GM21529 (cell line): ENCODE measurements around the gene ATP1A1.

Source experiments
- ATAC-seq: cut with Tn5 transposase; IDR thresholded peaks from one replicate; pipeline ENCODE4 v1.9.1; 2021; ENCODE audit not compliant: unreplicated experiment

Gene ATP1A1

DNA sequence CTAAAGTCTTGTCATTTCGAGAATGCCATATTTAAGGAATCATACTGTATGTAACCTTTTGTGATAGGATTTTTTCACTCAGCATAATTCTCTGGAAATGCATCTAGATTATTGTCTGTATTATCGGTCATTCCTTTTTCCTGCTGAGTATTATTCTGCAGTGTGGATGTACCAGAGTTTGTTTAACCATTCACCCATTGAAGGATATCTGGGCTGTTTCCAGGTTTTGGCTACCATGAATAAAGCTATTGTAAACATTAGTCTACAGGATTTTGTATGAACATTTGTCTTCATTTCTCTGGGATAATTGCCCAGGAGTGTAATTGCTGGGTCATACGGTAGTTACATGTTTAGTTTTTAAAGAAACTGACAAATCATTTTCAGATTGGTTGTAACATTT is 61.8 kb downstream of the ATP1A1 start:
- ATAC-seq: no peak

GRCh38 chr1:116435806-116436610 is 63.0 kb downstream of the ATP1A1 start:
- ATAC-seq: no peak

DNA sequence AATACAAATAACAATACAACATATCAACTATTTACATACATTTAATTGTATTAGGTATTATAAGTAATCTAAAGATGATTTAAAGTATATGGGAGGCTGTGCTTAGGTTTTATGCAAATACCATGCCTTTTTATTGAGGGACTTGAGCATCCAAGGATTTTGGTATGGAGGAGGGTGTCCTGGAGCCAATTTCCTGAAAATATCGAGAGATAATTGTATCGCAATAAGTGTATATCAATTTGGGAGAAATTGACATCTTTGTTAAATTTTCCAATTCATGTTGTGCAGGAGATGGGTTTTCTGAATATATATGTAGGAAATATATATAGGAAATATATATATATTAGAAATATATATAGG is 63.5 kb downstream of the ATP1A1 start:
- no peak for ATAC-seq

DNA sequence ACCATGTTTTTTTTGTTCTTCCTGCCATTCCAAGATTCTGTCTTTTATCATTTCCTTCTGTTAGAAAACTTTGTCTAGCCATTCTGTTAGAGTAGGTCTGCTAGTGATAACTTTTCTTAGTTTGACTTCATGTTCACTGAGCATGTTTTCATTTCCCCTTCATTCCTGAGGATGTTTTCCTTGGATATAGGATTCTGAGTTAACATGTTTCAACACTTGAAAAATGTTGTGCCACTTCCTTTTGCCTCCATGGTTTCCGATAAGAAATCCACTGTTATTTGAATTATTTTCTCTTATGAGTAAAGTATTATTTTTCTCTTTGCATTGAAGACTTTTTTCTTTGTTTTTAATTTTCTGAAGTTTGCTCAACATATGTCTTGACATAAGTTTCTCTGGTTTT is 66.7 kb downstream of the ATP1A1 start:
- no peak for ATAC-seq

DNA sequence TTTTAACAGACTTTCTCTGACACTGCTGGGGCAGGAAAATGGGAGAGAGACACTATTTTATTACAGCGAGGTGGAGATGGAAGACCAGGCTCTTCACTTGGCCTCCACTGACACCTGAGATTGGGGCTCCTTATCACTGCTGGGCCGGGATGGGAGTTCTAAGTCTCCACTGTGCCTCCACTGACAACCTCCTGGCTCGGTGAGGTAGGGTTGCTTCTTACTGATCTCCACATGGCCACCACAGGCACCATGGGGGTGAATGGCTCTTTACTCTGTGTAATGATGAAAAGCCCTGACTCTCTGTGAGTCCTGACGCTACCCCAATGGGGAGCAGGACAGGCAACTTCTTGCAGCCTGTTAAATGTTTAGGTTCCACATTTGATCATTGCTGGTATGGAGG is 67.7 kb downstream of the ATP1A1 start:
- no peak for ATAC-seq

GRCh38 chr1:116445534-116445933 is 72.5 kb downstream of the ATP1A1 start:
- no peak for ATAC-seq

DNA sequence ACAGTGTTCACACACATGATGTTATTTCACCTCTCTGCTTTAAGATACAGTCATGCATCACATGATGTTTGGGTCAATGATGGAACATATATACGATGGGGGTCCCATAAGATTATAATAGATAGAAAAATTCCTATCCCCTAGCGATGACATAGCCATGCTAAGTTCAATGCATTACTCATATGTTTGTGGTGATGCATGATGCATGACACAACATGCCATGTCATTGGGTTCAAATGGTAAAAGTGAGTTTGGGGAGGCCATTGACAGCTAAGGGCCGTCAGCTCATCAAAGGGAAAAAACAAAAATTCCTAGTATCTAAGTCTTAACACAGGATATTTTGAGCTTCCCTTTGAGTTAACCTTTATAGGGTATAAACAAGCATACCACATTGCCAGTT is 73.6 kb downstream of the ATP1A1 start:
- ATAC-seq: no peak

- no peak for ATAC-seq
These were observed 75.8 kb downstream of the ATP1A1 start for GRCh38 chr1:116448785-116449385.

GRCh38 chr1:116449578-116449977 is 76.5 kb downstream of the ATP1A1 start:
- ATAC-seq: no peak

DNA sequence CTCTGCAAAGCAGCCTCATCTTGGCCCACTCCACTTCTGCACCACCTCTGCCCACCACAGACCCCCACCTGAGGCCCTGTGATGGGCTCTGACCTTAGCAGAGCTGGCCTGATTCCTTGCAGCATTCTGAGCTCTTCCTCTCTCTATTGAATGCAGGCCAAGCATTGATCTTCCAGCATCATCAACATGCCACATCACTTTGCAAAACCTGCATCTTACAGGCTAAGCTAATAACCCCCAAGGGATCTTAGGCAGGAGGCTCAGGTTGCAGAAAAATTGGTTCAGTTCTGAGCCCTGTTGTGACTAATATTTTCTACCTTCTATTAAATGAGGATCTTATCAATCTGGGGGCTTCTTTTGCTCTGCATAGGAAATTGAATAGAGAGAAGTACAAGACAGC is 78.7 kb downstream of the ATP1A1 start:
- ATAC-seq: no peak

- no peak for ATAC-seq
These were observed 80.4 kb downstream of the ATP1A1 start for GRCh38 chr1:116453481-116453880.

- no peak for ATAC-seq
These were observed 80.9 kb downstream of the ATP1A1 start for GRCh38 chr1:116453906-116454305.
